ENCODE results near the gene ANKHD1.

Gene ANKHD1

GRCh38 chr5:140557965-140558364 lies 156.3 kb downstream of the ANKHD1 start:
- Histone ChIP-seq H3K4me1 (peaks cover 21% of the 10 kb centered on the region), H3K4me3 (no peak overlapping the region; the same call in 1 of the 2 replicates), H3K4me2 (peak overlapping the region; percentile 91), H3K9ac (no peak overlapping the region), H4K20me1 (peaks cover 5% of the 10 kb centered on the region; the same call in 1 of the 2 replicates), H3K27me3 (peaks cover 7% of the 10 kb centered on the region; the same call in 1 of the 2 replicates), H3K27ac (peak overlapping the region; percentile 93; the same call in 1 of the 2 replicates), H3K36me3 (0 out of 2 replicates have a peak, but pooled peaks cover 1% of the 10 kb centered on the region), H3K9me3 (no peaks in the 10 kb centered on the region)
- TF ChIP-seq Cebpa-rat (IDR thresholded peaks at IDR 0.05): no peak

DNA sequence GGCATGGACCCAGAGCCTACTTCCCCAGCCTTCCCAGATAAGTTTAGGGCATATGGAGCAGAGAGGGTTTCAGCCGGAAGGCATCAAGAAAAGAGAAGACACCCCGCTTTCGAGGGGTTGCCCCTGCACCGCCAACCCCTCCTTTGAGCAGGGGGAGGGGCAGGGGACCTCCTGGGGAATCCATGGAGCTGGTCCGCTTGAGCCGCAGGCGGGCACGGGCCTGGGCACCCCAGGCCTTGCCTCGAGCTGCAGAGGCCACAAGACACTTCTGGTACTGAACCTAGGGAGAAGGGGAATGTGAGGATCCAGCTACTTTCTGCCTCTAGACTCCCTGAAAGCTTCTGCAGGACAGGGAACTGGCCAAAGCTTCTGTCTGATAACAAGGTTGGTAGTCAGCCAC lies 156.9 kb downstream of the ANKHD1 start:
- no peak overlapping the region for H3K9ac ChIP-seq
- no peak for TF ChIP-seq Cebpa-rat (IDR thresholded peaks at IDR 0.05)
- H3K4me2 ChIP-seq: no peak overlapping the region
- no peaks in the 10 kb centered on the region for H3K36me3 ChIP-seq
- no peak overlapping the region for H3K4me3 ChIP-seq
- H3K27me3 ChIP-seq: peaks cover 13% of the 10 kb centered on the region
- H3K4me1 ChIP-seq: peaks cover 26% of the 10 kb centered on the region
- H3K27ac ChIP-seq: no peak overlapping the region
- H3K9me3 ChIP-seq: peaks cover 3% of the 10 kb centered on the region; the same call in 1 of the 2 replicates
- peaks cover 5% of the 10 kb centered on the region; the same call in 1 of the 2 replicates for H4K20me1 ChIP-seq

DNA sequence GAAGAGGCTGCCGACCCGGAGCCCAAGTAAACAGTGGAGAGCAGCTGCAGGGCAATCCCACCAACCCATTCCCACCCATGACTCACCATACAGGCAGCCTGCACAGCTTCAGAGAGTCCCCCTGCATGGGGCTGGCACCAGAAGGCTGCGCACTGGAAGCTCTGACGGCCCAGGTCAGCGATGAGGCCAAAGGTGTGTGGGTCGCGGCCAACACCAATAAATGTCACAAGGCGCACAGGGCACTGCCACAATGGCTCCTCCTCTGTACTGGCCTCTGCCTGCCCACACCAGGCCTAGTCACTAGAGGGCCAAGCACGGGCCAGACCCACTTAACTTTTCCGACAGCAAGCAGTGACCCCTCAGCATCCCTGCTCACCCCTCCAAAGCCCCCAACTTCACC lies 158.6 kb downstream of the ANKHD1 start:
- Histone ChIP-seq H3K4me1 (peaks cover 26% of the 10 kb centered on the region), H3K36me3 (no peaks in the 10 kb centered on the region), H4K20me1 (0 out of 2 replicates have a peak, but pooled peaks cover 5% of the 10 kb centered on the region), H3K9me3 (peaks cover 20% of the 10 kb centered on the region), H3K4me3 (no peak overlapping the region), H3K27me3 (peaks cover 29% of the 10 kb centered on the region), H3K4me2 (no peak overlapping the region), H3K27ac (no peak overlapping the region), H3K9ac (no peak overlapping the region)
- TF ChIP-seq Cebpa-rat (IDR thresholded peaks at IDR 0.05): no peak

- no peak for TF ChIP-seq Cebpa-rat (IDR thresholded peaks at IDR 0.05)
Observed at GRCh38 chr5:140561753-140562523, 160.3 kb downstream of the ANKHD1 start.

GRCh38 chr5:140563596-140563995 lies 162.0 kb downstream of the ANKHD1 start:
- H4K20me1 ChIP-seq: no peaks in the 10 kb centered on the region
- peaks cover 26% of the 10 kb centered on the region for H3K9me3 ChIP-seq
- H3K4me1 ChIP-seq: peaks cover 23% of the 10 kb centered on the region
- H3K27ac ChIP-seq: peak overlapping the region; percentile 74; the same call in 1 of the 2 replicates
- no peak for TF ChIP-seq Cebpa-rat (IDR thresholded peaks at IDR 0.05)
- peak overlapping the region; percentile 66 for H3K4me3 ChIP-seq
- peak overlapping the region; percentile 78; the same call in 1 of the 2 replicates for H3K9ac ChIP-seq
- H3K27me3 ChIP-seq: peaks cover 46% of the 10 kb centered on the region
- peaks cover 13% of the 10 kb centered on the region for H3K36me3 ChIP-seq
- H3K4me2 ChIP-seq: peak overlapping the region; percentile 75

More at GRCh38 chr5:140561753-140562523, 160.3 kb downstream of the ANKHD1 start:
- no peaks in the 10 kb centered on the region for H4K20me1 ChIP-seq
- peaks cover 26% of the 10 kb centered on the region for H3K9me3 ChIP-seq
- no peak overlapping the region for H3K4me3 ChIP-seq
- peaks cover 8% of the 10 kb centered on the region for H3K36me3 ChIP-seq
- no peak overlapping the region for H3K9ac ChIP-seq
- H3K4me1 ChIP-seq: peaks cover 19% of the 10 kb centered on the region
- H3K4me2 ChIP-seq: no peak overlapping the region
- no peak overlapping the region for H3K27ac ChIP-seq
- H3K27me3 ChIP-seq: peaks cover 46% of the 10 kb centered on the region

- Histone ChIP-seq H3K27me3 (peaks cover 46% of the 10 kb centered on the region), H3K4me2 (peak within 1 kb of the TSS; percentile 75), H3K4me3 (peak within 1 kb of the TSS; percentile 66), H3K27ac (peak within 1 kb of the TSS; percentile 74), H3K9ac (peak within 1 kb of the TSS; percentile 78), H3K36me3 (peaks cover 13% of the 10 kb centered on the region), H3K9me3 (peaks cover 26% of the 10 kb centered on the region), H3K4me1 (peaks cover 31% of the 10 kb centered on the region), H4K20me1 (no peaks in the 10 kb centered on the region)
- no peak for TF ChIP-seq Cebpa-rat (IDR thresholded peaks at IDR 0.05)
Observed at GRCh38 chr5:140564196-140565023, 162.8 kb downstream of the ANKHD1 start, which contains the start of the genes APBB3 and SLC35A4. Gene APBB3, minus strand, starts transcription at chr5:140564598. Its CDS starts 353 bp downstream, at chr5:140564245. Gene SLC35A4, plus strand, starts transcription at chr5:140564828. Its CDS starts 2,342 bp downstream, at chr5:140567170.

DNA sequence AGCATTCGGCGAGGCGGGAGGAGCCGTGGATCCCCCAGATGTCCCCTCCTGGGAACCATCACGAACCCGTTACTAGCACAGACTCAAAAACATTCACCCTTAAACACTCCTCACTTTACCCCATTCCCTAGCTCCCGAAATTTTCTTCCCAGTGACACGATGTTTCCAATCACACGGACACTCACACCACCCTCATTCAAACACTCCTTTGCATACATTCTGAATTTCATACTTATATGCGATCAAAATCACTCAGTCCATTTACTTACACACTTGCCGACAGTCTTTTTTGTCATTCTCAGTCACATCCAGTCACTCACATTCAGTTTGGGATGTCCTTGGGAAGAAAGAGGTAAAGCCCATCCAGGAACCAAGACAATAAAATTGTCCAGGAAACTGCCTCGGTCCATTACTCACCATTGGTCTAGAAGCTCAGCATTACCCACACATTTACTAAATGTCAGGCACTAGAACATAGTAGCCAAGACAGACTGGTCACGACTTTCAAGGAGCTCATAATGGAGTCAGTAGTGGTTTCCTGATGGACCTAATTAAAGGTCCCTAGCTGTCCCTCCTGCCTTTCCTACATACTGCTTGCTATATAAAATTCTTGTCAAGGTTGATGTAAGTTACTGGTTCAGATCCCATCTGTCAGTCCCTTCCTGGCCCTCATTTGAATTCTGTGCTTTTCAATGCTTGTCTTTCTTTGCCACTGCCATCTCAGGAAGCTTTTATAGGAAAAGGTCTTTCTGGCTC lies 163.6 kb downstream of the ANKHD1 start:
- Histone ChIP-seq H3K4me1 (peaks cover 39% of the 10 kb centered on the region), H3K4me2 (peak overlapping the region; percentile 75), H3K27me3 (peaks cover 46% of the 10 kb centered on the region), H3K9ac (peak overlapping the region; percentile 78), H3K36me3 (peaks cover 17% of the 10 kb centered on the region), H3K9me3 (peaks cover 26% of the 10 kb centered on the region), H4K20me1 (no peaks in the 10 kb centered on the region), H3K4me3 (peak overlapping the region; percentile 66), H3K27ac (peak overlapping the region; percentile 47; the same call in 1 of the 2 replicates)
- TF ChIP-seq Cebpa-rat (IDR thresholded peaks at IDR 0.05): no peak

DNA sequence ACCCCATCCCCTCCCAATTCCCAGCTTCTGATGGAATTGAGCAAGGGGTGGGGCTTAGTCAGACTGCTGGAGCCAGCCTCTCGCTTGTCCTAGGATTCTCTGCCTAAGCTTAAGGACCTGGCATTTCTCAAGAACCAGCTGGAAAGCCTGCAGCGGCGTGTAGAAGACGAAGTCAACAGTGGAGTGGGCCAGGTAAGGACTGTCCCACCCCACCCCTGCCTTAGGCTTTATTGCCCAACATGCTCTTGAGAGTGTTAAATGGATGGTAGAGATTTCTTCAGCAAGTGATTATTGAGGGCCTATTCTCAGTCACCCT lies 164.1 kb downstream of the ANKHD1 start:
- H3K27me3 ChIP-seq: peaks cover 46% of the 10 kb centered on the region
- no peaks in the 10 kb centered on the region for H4K20me1 ChIP-seq
- TF ChIP-seq Cebpa-rat (IDR thresholded peaks at IDR 0.05): no peak
- H3K4me2 ChIP-seq: peak overlapping the region; percentile 75
- H3K4me1 ChIP-seq: peaks cover 39% of the 10 kb centered on the region
- H3K27ac ChIP-seq: no peak overlapping the region
- H3K4me3 ChIP-seq: peak overlapping the region; percentile 66
- no peak overlapping the region for H3K9ac ChIP-seq
- H3K36me3 ChIP-seq: peaks cover 20% of the 10 kb centered on the region
- H3K9me3 ChIP-seq: peaks cover 26% of the 10 kb centered on the region

GRCh38 chr5:140566665-140567064 lies 165.0 kb downstream of the ANKHD1 start:
- Histone ChIP-seq H3K9ac (no peak overlapping the region), H3K9me3 (peaks cover 26% of the 10 kb centered on the region), H3K36me3 (peaks cover 20% of the 10 kb centered on the region), H3K27ac (no peak overlapping the region), H3K4me2 (no peak overlapping the region), H3K27me3 (peaks cover 46% of the 10 kb centered on the region), H3K4me1 (peaks cover 39% of the 10 kb centered on the region), H3K4me3 (no peak overlapping the region), H4K20me1 (no peaks in the 10 kb centered on the region)
- TF ChIP-seq Cebpa-rat (IDR thresholded peaks at IDR 0.05): no peak
